H1 (cell line): ENCODE results near the gene MORF4L1. TPM values are rescaled to one million over a fixed set of nuclear protein-coding genes. Genes with fewer than 3 reads are reported as not detected.
A peak's percentile ranks its signal among the peaks of the same experiment; 100 is the strongest.

ENCODE experiments used
- CEBPB ChIP-seq: IDR thresholded peaks from 2 replicates; pipeline ENCODE4 v1.6.1; 2012; ENCODE audit warnings: low read depth, low read length
- FOSL1 ChIP-seq: IDR thresholded peaks from 2 replicates; pipeline ENCODE4 v1.6.1; 2011; ENCODE audit warnings: mild to moderate bottlenecking, low read depth, low read length, moderate library complexity; ENCODE audit not compliant: insufficient read depth
- JUN ChIP-seq: IDR thresholded peaks from 2 replicates; pipeline ENCODE4 v1.6.1; 2011; ENCODE audit warnings: low read depth, mild to moderate bottlenecking, improper control_type of control experiment, low read length
- KDM5A ChIP-seq: fragments of 200-600 bp; IDR thresholded peaks from 2 replicates; pipeline ENCODE4 v1.7.1; 2012; ENCODE audit warnings: mild to moderate bottlenecking, low read length, inconsistent platforms, mixed read lengths
- SIN3A ChIP-seq, 2 experiments: IDR thresholded peaks in 1 of 2; conservative IDR thresholded peaks in 1 of 2; 2 replicates each; pipeline ENCODE4 v1.6.1; 2011 to 2012; ENCODE audit warnings: low read length in 2 of 2, improper control_type of control experiment in 1 of 2, low read depth in 1 of 2, mild to moderate bottlenecking in 1 of 2
- SIRT6 ChIP-seq: IDR thresholded peaks from one replicate; pipeline ENCODE4 v1.7.1; 2012; ENCODE audit warnings: low read length, inconsistent platforms
- SIX5 ChIP-seq: IDR thresholded peaks from 2 replicates; pipeline ENCODE4 v1.6.1; 2011; ENCODE audit warnings: mild to moderate bottlenecking, low read depth, low read length
- polyA plus RNA-seq, 7 experiments: library from polyadenylated mRNA; depleted of rRNA in 3 of 7; stranded (reverse) in 5 of 7; unstranded in 2 of 7; fragments of >200 nt in 5 of 7; fragments of 200-250 nt in 2 of 7; gene quantifications; 1 replicate in 5 of 7; 2 replicates in 1 of 7; 4 replicates in 1 of 7; pipeline versions ENCODE4 v1.2.1 to v1.2.3, GENCODE V29; 2011 to 2013; ENCODE audit warnings: missing spikeins in 2 of 7, mixed read lengths in 2 of 7
- total RNA-seq: library from RNA; stranded (reverse); fragmentation: NEBNext Ultra II Directional; extraction: Animal tissue kit (Norgen Biotek cat#: 25700); gene quantifications from 2 replicates; pipeline ENCODE4 v1.2.1, GENCODE V29; 2021

MORF4L1 gene
- total and polyA plus RNA-seq, 2 of the 8 experiments (the other 6 are each of a cell fraction or from before 2014, with no cell fraction given) = 260 to 533 TPM

- TF ChIP-seq FOSL1 = no peak
- no peak for TF ChIP-seq SIX5
- no peak for TF ChIP-seq SIRT6
- no peak for TF ChIP-seq JUN
- TF ChIP-seq CEBPB = no peak
- TF ChIP-seq SIN3A (conservative IDR thresholded peaks at IDR 0.05 in 1 of 2, IDR thresholded peaks at IDR 0.05 in 1 of 2; ENCODE audit: low read depth in 1 of 2, low read length in 2 of 2) = peak in 1 of 2 experiments; percentile 16; a peak in 1 of 4 replicates
- 0 out of 2 replicates have a peak, but pooled peaks have one; percentile 4 for TF ChIP-seq KDM5A
Observed at GRCh38 chr15:78873793-78874765, 1.4 kb downstream of the MORF4L1 start (continued).
